Suprapubic skin (tissue), 4 donors: Measurements from ENCODE around the gene SLC9C1.

Source experiments
- EP300 ChIP-seq: sonication (generic); formaldehyde crosslinking; IDR thresholded peaks from one replicate; pipeline ENCODE4 v1.6.1; 2017; ENCODE audit warnings: antibody characterized with exemption
- POLR2A ChIP-seq, 2 donors: fragments of 450-650 bp; IDR thresholded peaks; one replicate each; pipeline ENCODE4 v1.6.1; 2017; ENCODE audit warnings: antibody characterized with exemption in 2 of 2, mild to moderate bottlenecking in 2 of 2, moderate library complexity in 2 of 2
- POLR2AphosphoS5 ChIP-seq, 3 donors: sonication (generic); formaldehyde crosslinking; IDR thresholded peaks; one replicate each; pipeline ENCODE4 v1.6.1; 2017; ENCODE audit warnings: antibody characterized with exemption in 3 of 3
- TF ChIP-seq, protein P1 (sequence below), 2 donors: fragments of 200-600 bp in 1 of 2; fragments of 450-650 bp in 1 of 2; sonication (generic) in 1 of 2; IDR thresholded peaks; one replicate each; pipeline ENCODE4 v1.5.1; 2016 to 2019; ENCODE audit warnings: antibody characterized with exemption in 2 of 2, mild to moderate bottlenecking in 1 of 2, moderate library complexity in 1 of 2

DNA sequence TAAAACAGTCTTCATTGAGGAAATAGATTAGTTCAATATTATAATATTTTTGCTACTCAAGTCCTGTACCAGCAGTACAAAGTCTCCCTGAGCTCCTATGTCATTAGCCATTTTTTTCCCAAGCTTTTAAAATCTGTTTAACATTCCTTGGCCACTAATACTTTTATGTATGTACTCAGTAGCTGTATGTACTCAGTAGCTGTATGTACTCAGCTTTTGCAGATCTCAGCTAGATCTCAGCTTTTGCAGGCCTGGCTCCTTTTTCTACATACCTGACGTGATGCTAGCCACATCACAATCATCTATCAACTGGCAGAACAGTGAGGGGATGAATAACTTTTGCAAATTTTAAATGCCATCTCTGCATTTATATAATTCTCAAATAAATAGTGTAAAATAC, 13.8 kb downstream of the SLC9C1 start:
- TF ChIP-seq POLR2A (IDR thresholded peaks at IDR 0.05) (no peak), EP300 (no peak), POLR2AphosphoS5 (IDR thresholded peaks at IDR 0.05) (no peak)
- TF ChIP-seq, protein P1, sequence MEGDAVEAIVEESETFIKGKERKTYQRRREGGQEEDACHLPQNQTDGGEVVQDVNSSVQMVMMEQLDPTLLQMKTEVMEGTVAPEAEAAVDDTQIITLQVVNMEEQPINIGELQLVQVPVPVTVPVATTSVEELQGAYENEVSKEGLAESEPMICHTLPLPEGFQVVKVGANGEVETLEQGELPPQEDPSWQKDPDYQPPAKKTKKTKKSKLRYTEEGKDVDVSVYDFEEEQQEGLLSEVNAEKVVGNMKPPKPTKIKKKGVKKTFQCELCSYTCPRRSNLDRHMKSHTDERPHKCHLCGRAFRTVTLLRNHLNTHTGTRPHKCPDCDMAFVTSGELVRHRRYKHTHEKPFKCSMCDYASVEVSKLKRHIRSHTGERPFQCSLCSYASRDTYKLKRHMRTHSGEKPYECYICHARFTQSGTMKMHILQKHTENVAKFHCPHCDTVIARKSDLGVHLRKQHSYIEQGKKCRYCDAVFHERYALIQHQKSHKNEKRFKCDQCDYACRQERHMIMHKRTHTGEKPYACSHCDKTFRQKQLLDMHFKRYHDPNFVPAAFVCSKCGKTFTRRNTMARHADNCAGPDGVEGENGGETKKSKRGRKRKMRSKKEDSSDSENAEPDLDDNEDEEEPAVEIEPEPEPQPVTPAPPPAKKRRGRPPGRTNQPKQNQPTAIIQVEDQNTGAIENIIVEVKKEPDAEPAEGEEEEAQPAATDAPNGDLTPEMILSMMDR (IDR thresholded peaks at IDR 0.05): no peak
